GM13977 (cell line): ENCODE measurements around the gene C1S.
A peak's percentile ranks its signal among the peaks of the same experiment; 100 is the strongest.

ENCODE experiments used
- DNase-seq: peaks from one replicate; pipeline ENCODE4 v3.0.0; 2012; ENCODE audit warnings: low spot score
- CTCF ChIP-seq: IDR thresholded peaks from 2 replicates; pipeline ENCODE4 v1.5.1; 2012; ENCODE audit warnings: mild to moderate bottlenecking, control low read depth; ENCODE audit not compliant: insufficient read depth; ENCODE audit errors: extremely low read depth, missing control alignments
- in situ Hi-C: fragments of 300-500 bp; cut with MboI; formaldehyde crosslinking; loops from one replicate; pipeline ENCODE4 v1.12.0; 2022; ENCODE audit warnings: low sequenced_read_pairs, low pct_unique_long_range_greater_than_20kb, mixed read lengths, inconsistent platforms; ENCODE audit not compliant: unreplicated experiment

Gene C1S

GRCh38 chr12:7110661-7111060 lies 50.1 kb downstream of the C1S start:
- DNase-seq = no peak
- TF ChIP-seq CTCF = no peak
- in situ Hi-C loops = loop anchor here (25.0 kb wide), 1 partner anchor 173 kb away; the partner anchor contains the start of genes ATN1, C12orf57 and RNU7-1

GRCh38 chr12:7112041-7112440 lies 51.5 kb downstream of the C1S start:
- DNase-seq = no peak
- in situ Hi-C loops = loop anchor here (25.0 kb wide), 1 partner anchor 175 kb away; the partner anchor contains the start of genes ATN1, C12orf57 and RNU7-1
- TF ChIP-seq CTCF = no peak

- TF ChIP-seq CTCF = peak; percentile 86
- peak; percentile 66 for DNase-seq
- in situ Hi-C loops = loop anchor here (25.0 kb wide), 1 partner anchor 176 kb away; the partner anchor contains the start of genes ATN1, C12orf57 and RNU7-1
Observed at GRCh38 chr12:7113389-7113871, 52.9 kb downstream of the C1S start.

GRCh38 chr12:7114008-7114407 lies 53.5 kb downstream of the C1S start:
- no peak for TF ChIP-seq CTCF
- in situ Hi-C loops = loop anchor here (25.0 kb wide), 1 partner anchor 177 kb away; the partner anchor contains the start of genes ATN1, C12orf57 and RNU7-1
- no peak for DNase-seq

- no peak for TF ChIP-seq CTCF
- DNase-seq = no peak
- in situ Hi-C loops = loop anchor here (25.0 kb wide), 1 partner anchor 178 kb away; the partner anchor contains the start of genes ATN1, C12orf57 and RNU7-1
Observed at GRCh38 chr12:7114851-7115250, 54.3 kb downstream of the C1S start.

GRCh38 chr12:7116196-7116595 lies 55.7 kb downstream of the C1S start:
- no peak for TF ChIP-seq CTCF
- DNase-seq = no peak
- in situ Hi-C loops = loop anchor here (25.0 kb wide), 1 partner anchor 179 kb away; the partner anchor contains the start of genes ATN1, C12orf57 and RNU7-1
